ENCODE data around the gene CLEC4F. TPM values are rescaled to one million over a fixed set of nuclear protein-coding genes. Genes with fewer than 3 reads are reported as not detected.

The CLEC4F gene, protein sequence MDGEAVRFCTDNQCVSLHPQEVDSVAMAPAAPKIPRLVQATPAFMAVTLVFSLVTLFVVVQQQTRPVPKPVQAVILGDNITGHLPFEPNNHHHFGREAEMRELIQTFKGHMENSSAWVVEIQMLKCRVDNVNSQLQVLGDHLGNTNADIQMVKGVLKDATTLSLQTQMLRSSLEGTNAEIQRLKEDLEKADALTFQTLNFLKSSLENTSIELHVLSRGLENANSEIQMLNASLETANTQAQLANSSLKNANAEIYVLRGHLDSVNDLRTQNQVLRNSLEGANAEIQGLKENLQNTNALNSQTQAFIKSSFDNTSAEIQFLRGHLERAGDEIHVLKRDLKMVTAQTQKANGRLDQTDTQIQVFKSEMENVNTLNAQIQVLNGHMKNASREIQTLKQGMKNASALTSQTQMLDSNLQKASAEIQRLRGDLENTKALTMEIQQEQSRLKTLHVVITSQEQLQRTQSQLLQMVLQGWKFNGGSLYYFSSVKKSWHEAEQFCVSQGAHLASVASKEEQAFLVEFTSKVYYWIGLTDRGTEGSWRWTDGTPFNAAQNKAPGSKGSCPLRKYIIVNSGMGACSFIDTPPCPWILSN
- total RNA-seq (2013): 2.7 TPM
- polyA plus RNA-seq (10 to 100 TPM in 1 of 3 donors, 1 to 10 TPM in 1, under 1 TPM in 1; 0.65 to 17.0 (median 2.3) TPM), polyA minus RNA-seq (0.88 and 1.5 TPM in 2 replicates), total RNA-seq (0 to 5.7 (median 3.6) reads per million in 11 experiments)

DNA sequence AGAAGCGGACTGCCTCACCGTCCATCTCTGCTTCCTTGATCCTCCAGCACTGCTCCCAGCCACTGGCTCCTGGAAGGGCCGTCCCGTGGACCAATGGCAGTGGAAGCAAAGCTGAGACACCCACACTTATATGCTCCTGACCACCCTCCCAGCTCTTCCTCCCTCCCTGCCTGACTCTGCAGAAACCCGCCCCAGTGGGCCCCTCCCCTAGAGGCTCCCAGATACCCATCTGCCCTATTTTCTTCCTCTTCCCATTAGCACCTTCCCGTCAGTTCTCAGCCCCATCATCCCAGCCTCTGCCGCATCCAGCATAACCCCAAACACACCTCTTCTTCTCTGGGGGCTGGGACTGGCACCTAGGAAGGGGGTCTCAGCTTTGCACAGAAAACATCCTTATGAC is at the start of gene CLEC4F:
TSS of gene CLEC4F (minus strand) at position 101 of the 400 bp plus-strand sequence. CDS start at position 25, 76 bp downstream.
- Histone ChIP-seq H3K4me1 (ENCODE audit: control insufficient read depth in 1 of 2, insufficient read depth in 2 of 2, low read length in 2 of 2) (peaks cover 11 to 33% of the 10 kb centered on the region in 2 donors), H3K4me3 (replicated peaks in 1 of 3; ENCODE audit: low read depth in 2 of 3, low read length in 3 of 3) (peak within 1 kb of the TSS in 2 of 3 experiments; percentile 8 to 36), H3K9ac (ENCODE audit: insufficient read depth, low read length, poor library complexity, severe bottlenecking) (no peak within 1 kb of the TSS), H3K4me2 (replicated peaks; ENCODE audit: extremely low read depth, low read length, poor library complexity, severe bottlenecking) (peak within 1 kb of the TSS; percentile 20), H3K36me3 (replicated peaks in 1 of 2; ENCODE audit: control insufficient read depth in 1 of 2, insufficient read depth in 2 of 2, low read length in 2 of 2) (no peaks in the 10 kb centered on the region), H3K9me3 (replicated peaks in 1 of 2; ENCODE audit: control insufficient read depth in 1 of 2, insufficient read depth in 1 of 2, low read length in 2 of 2) (no peaks in the 10 kb centered on the region), H3K79me2 (ENCODE audit: insufficient read depth, low read length) (no peaks in the 10 kb centered on the region), H2AFZ (ENCODE audit: insufficient read depth, low read depth, low read length, poor library complexity, severe bottlenecking) (no peak within 1 kb of the TSS), H3K27me3 (ENCODE audit: control insufficient read depth in 2 of 2, insufficient read depth in 2 of 2, low read length in 2 of 2) (no peaks in the 10 kb centered on the region), H3K27ac (ENCODE audit: low read depth in 1 of 2, low read length in 2 of 2) (no peak within 1 kb of the TSS), H4K20me1 (ENCODE audit: insufficient read depth, low read length) (no peaks in the 10 kb centered on the region)
- H3K9me3 Mint-ChIP-seq: no peaks in the 10 kb centered on the region
- peak within 1 kb of the TSS in 1 of 2 donors; percentile 40 for H3K4me3 Mint-ChIP-seq
- H3K27me3 Mint-ChIP-seq (ENCODE audit: low read depth in 3 of 3): peaks cover 8 to 16% (median 10%) of the 10 kb centered on the region in 3 donors
- 96% methylated on average over 5 of the region's 7 CpGs for WGBS (ENCODE audit: insufficient coverage)
- TF ChIP-seq, protein P1, sequence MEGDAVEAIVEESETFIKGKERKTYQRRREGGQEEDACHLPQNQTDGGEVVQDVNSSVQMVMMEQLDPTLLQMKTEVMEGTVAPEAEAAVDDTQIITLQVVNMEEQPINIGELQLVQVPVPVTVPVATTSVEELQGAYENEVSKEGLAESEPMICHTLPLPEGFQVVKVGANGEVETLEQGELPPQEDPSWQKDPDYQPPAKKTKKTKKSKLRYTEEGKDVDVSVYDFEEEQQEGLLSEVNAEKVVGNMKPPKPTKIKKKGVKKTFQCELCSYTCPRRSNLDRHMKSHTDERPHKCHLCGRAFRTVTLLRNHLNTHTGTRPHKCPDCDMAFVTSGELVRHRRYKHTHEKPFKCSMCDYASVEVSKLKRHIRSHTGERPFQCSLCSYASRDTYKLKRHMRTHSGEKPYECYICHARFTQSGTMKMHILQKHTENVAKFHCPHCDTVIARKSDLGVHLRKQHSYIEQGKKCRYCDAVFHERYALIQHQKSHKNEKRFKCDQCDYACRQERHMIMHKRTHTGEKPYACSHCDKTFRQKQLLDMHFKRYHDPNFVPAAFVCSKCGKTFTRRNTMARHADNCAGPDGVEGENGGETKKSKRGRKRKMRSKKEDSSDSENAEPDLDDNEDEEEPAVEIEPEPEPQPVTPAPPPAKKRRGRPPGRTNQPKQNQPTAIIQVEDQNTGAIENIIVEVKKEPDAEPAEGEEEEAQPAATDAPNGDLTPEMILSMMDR (IDR thresholded peaks at IDR 0.05): no peak
- intact Hi-C loops (cut with micrococcal nuclease): no loop called here
- no peaks in the 10 kb centered on the region for H3K36me3 Mint-ChIP-seq
- H3K27ac Mint-ChIP-seq: no peak within 1 kb of the TSS
- no peak for DNase-seq
- H3K4me1 Mint-ChIP-seq: peaks cover 12% of the 10 kb centered on the region

DNA sequence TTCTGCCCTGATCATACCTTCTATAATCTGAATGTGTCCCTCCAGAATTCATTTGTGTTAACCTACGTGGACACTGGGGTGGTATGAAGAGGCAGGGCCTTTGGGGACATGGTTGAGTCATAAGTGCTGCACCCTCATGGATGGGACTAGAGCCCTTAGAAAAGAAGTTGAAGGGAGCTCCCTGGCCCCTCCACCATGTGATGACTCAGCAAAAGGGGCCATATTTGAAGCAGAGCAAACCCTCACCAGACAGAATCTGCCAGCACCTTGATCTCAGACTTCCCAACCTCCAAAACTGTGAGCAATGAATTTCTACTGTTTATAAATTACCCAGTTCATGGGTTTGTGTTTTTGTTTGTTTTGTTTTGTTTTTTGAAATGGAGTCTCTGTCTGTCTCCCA is 48.6 kb upstream of the CLEC4F start:
- no peak overlapping the region for H2AFZ ChIP-seq (ENCODE audit: insufficient read depth, low read depth, low read length, poor library complexity, severe bottlenecking)
- H3K27me3 ChIP-seq (ENCODE audit: control insufficient read depth in 2 of 2, insufficient read depth in 2 of 2, low read length in 2 of 2): peaks cover 7 to 33% of the 10 kb centered on the region in 2 donors
- Mint-ChIP-seq H3K4me3 (no peak overlapping the region), H3K27me3 (ENCODE audit: low read depth in 3 of 3) (peaks cover 34 to 63% (median 51%) of the 10 kb centered on the region in 3 donors), H3K9me3 (peaks cover 0 to 2% (median 0%) of the 10 kb centered on the region in 7 donors), H3K36me3 (no peaks in the 10 kb centered on the region), H3K27ac (no peak overlapping the region), H3K4me1 (peaks cover 4% of the 10 kb centered on the region)
- H3K36me3 ChIP-seq (replicated peaks in 1 of 2; ENCODE audit: control insufficient read depth in 1 of 2, insufficient read depth in 2 of 2, low read length in 2 of 2): no peaks in the 10 kb centered on the region
- H3K9ac ChIP-seq (ENCODE audit: insufficient read depth, low read length, poor library complexity, severe bottlenecking): no peak overlapping the region
- no peaks in the 10 kb centered on the region for H3K79me2 ChIP-seq (ENCODE audit: insufficient read depth, low read length)
- TF ChIP-seq, protein P1 (IDR thresholded peaks at IDR 0.05): no peak
- no peak overlapping the region for H3K4me2 ChIP-seq (replicated peaks; ENCODE audit: extremely low read depth, low read length, poor library complexity, severe bottlenecking)
- peaks cover 0 to 9% of the 10 kb centered on the region in 2 donors for H3K4me1 ChIP-seq (ENCODE audit: control insufficient read depth in 1 of 2, insufficient read depth in 2 of 2, low read length in 2 of 2)
- no peaks in the 10 kb centered on the region for H4K20me1 ChIP-seq (ENCODE audit: insufficient read depth, low read length)
- DNase-seq: no peak
- H3K9me3 ChIP-seq (replicated peaks in 1 of 2; ENCODE audit: control insufficient read depth in 1 of 2, insufficient read depth in 1 of 2, low read length in 2 of 2): no peaks in the 10 kb centered on the region
- WGBS (ENCODE audit: insufficient coverage): no CpG with 5 or more reads among the region's 1 CpG
- intact Hi-C loops (cut with micrococcal nuclease): no loop called here
- no peak overlapping the region for H3K27ac ChIP-seq (ENCODE audit: low read depth in 1 of 2, low read length in 2 of 2)
- no peak overlapping the region for H3K4me3 ChIP-seq (replicated peaks in 1 of 3; ENCODE audit: low read depth in 2 of 3, low read length in 3 of 3)

Data from CD14-positive monocyte (primary cell).